Natural killer cell (primary cell): ENCODE data around the gene INAFM2. TPM values are rescaled to one million over a fixed set of nuclear protein-coding genes. Genes with fewer than 3 reads are reported as not detected.
A peak's percentile ranks its signal among the peaks of the same experiment; 100 is the strongest.

Experiments
- ATAC-seq, 3 donors: fragments of 150-1000 bp in 2 of 3; fragments of 200-7000 bp in 1 of 3; cut with Tn5 transposase; 1 replicate in 1 of 3; 2 replicates in 2 of 3; pipeline ENCODE4 v1.10.0; 2021; ENCODE audit warnings: mild to moderate bottlenecking in 2 of 3, moderate library complexity in 2 of 3
- DNase-seq, 2 donors: peaks; one replicate each; pipeline versions ENCODE4 v3.0.0 to v3.0.0-alpha.2; 2013 to 2021; ENCODE audit warnings: mixed read lengths in 1 of 2
- H3K27ac ChIP-seq: one replicate; pipeline ENCODE4 v1.5.1; 2013; ENCODE audit warnings: mild to moderate bottlenecking, low read length
- H3K27me3 ChIP-seq: one replicate; pipeline ENCODE4 v1.6.1; 2013; ENCODE audit warnings: low read length; ENCODE audit not compliant: control insufficient read depth, insufficient read depth
- H3K36me3 ChIP-seq: one replicate; pipeline ENCODE4 v1.6.1; 2013; ENCODE audit warnings: low read length; ENCODE audit not compliant: control insufficient read depth, insufficient read depth
- H3K4me1 ChIP-seq: one replicate; pipeline ENCODE4 v1.6.1; 2013; ENCODE audit warnings: low read length; ENCODE audit not compliant: control insufficient read depth, insufficient read depth
- H3K4me3 ChIP-seq: one replicate; pipeline ENCODE4 v1.5.1; 2013; ENCODE audit warnings: low read length
- H3K9me3 ChIP-seq: one replicate; pipeline ENCODE4 v1.6.1; 2013; ENCODE audit warnings: low read length; ENCODE audit not compliant: control insufficient read depth, insufficient read depth
- H3K27ac Mint-ChIP-seq, 2 donors: one replicate each; pipeline ENCODE4 v1.8.0; 2022; ENCODE audit warnings: mild to moderate bottlenecking in 2 of 2, mixed read lengths in 2 of 2, moderate library complexity in 1 of 2
- H3K27me3 Mint-ChIP-seq, 2 donors: one replicate each; pipeline ENCODE4 v1.8.0; 2022; ENCODE audit warnings: low read depth in 2 of 2, mixed read lengths in 2 of 2
- H3K36me3 Mint-ChIP-seq: one replicate; pipeline ENCODE4 v1.8.0; 2022; ENCODE audit warnings: mixed read lengths
- H3K4me1 Mint-ChIP-seq, 2 donors: one replicate each; pipeline ENCODE4 v1.8.0; 2022; ENCODE audit warnings: mixed read lengths in 2 of 2
- H3K4me3 Mint-ChIP-seq: one replicate; pipeline ENCODE4 v1.8.0; 2022; ENCODE audit warnings: mild to moderate bottlenecking, moderate library complexity, mixed read lengths
- H3K9me3 Mint-ChIP-seq, 2 donors: one replicate each; pipeline ENCODE4 v1.8.0; 2022; ENCODE audit warnings: mixed read lengths in 2 of 2
- CTCF ChIP-seq: fragments of 200-600 bp; IDR thresholded peaks from one replicate; pipeline ENCODE4 v1.8.0; 2022; ENCODE audit warnings: antibody characterized with exemption
- WGBS: methylation state at CpG from one replicate; pipeline ENCODE4 v1.1.7; 2013; ENCODE audit warnings: missing lambda C conversion rate; ENCODE audit not compliant: insufficient coverage; 5-methylcytosine and 5-hydroxymethylcytosine counted together
- intact Hi-C: fragments of 100-400 bp; cut with micrococcal nuclease; formaldehyde crosslinking; loops from one replicate; pipeline ENCODE4 v1.14.2; 2022
- total RNA-seq, 4 donors: library from RNA; stranded (reverse); fragments of 120-200 nt in 1 of 4; gene quantifications; one replicate each; pipeline versions ENCODE4 v1.2.3 to v1.2.4, GENCODE V29; 2013 to 2022

INAFM2 gene
- total RNA-seq = 10 to 100 TPM; 14.0 to 21.7 (median 15.1) TPM
- 33.1 TPM for total RNA-seq (2013)

GRCh38 chr15:40323239-40323952 lies at the start of gene INAFM2:
Gene INAFM2 (plus strand): TSS chr15:40323692. CDS start chr15:40324056, 364 bp downstream.
- TF ChIP-seq CTCF = peak; percentile 59
- DNase-seq (peak; percentile 84 to 96), ATAC-seq (peak; percentile 83 to 93 (median 86))
- H3K27me3 Mint-ChIP-seq = no peaks in the 10 kb centered on the region
- Histone ChIP-seq H3K27me3 (no peaks in the 10 kb centered on the region), H3K27ac (peak within 1 kb of the TSS; percentile 40), H3K9me3 (no peaks in the 10 kb centered on the region), H3K4me3 (peak within 1 kb of the TSS; percentile 35), H3K36me3 (no peaks in the 10 kb centered on the region), H3K4me1 (peaks cover 23% of the 10 kb centered on the region)
- peak within 1 kb of the TSS; percentile 78 to 92 for H3K27ac Mint-ChIP-seq
- intact Hi-C loops = loop anchor here (1.0 kb wide), 1 partner anchor 35 kb away; the partner anchor contains the start of gene DISP2
- H3K9me3 Mint-ChIP-seq = no peaks in the 10 kb centered on the region
- H3K4me3 Mint-ChIP-seq = peak within 1 kb of the TSS; percentile 87
- WGBS = under 1% methylated on average over 103 of the region's 103 CpGs
- peaks cover 39 to 52% of the 10 kb centered on the region in 2 donors for H3K4me1 Mint-ChIP-seq
- H3K36me3 Mint-ChIP-seq = no peaks in the 10 kb centered on the region

GRCh38 chr15:40274350-40275274 lies 48.9 kb upstream of the INAFM2 start:
- DNase-seq = peak; percentile 86 to 95
- Mint-ChIP-seq H3K27me3 (peaks cover 11 to 17% of the 10 kb centered on the region in 2 donors), H3K4me1 (peaks cover 0 to 10% of the 10 kb centered on the region in 2 donors), H3K9me3 (no peaks in the 10 kb centered on the region), H3K27ac (peak overlapping the region in 1 of 2 donors; percentile 45), H3K36me3 (no peaks in the 10 kb centered on the region), H3K4me3 (no peak overlapping the region)
- WGBS = 57% methylated on average over 26 of the region's 26 CpGs
- no peak overlapping the region for H3K4me3 ChIP-seq
- peak; percentile 85 to 92 (median 88) for ATAC-seq
- H3K27me3 ChIP-seq = peaks cover 8% of the 10 kb centered on the region
- H3K9me3 ChIP-seq = no peaks in the 10 kb centered on the region
- no peaks in the 10 kb centered on the region for H3K36me3 ChIP-seq
- peak; percentile 100 for TF ChIP-seq CTCF
- H3K4me1 ChIP-seq = peaks cover 24% of the 10 kb centered on the region
- intact Hi-C loops = loop anchor here (1.0 to 5.0 kb wide), 5 partner anchors 37 to 587 kb away; partner anchors contain the start of gene PAK6
- no peak overlapping the region for H3K27ac ChIP-seq

GRCh38 chr15:40275523-40275922 lies 48.0 kb upstream of the INAFM2 start:
- intact Hi-C loops = loop anchor here (5.0 kb wide), 1 partner anchor 488 kb away; no protein-coding TSS in a partner anchor
- no peaks in the 10 kb centered on the region for H3K9me3 Mint-ChIP-seq
- Histone ChIP-seq H3K4me3 (no peak overlapping the region), H3K27ac (no peak overlapping the region), H3K27me3 (peaks cover 8% of the 10 kb centered on the region), H3K4me1 (peaks cover 25% of the 10 kb centered on the region), H3K9me3 (no peaks in the 10 kb centered on the region), H3K36me3 (no peaks in the 10 kb centered on the region)
- no peak for DNase-seq
- WGBS = 62% methylated on average over 4 of the region's 5 CpGs
- H3K4me1 Mint-ChIP-seq = peaks cover 0 to 10% of the 10 kb centered on the region in 2 donors
- H3K4me3 Mint-ChIP-seq = no peak overlapping the region
- ATAC-seq = no peak
- H3K36me3 Mint-ChIP-seq = no peaks in the 10 kb centered on the region
- TF ChIP-seq CTCF = no peak
- peaks cover 11 to 22% of the 10 kb centered on the region in 2 donors for H3K27me3 Mint-ChIP-seq
- H3K27ac Mint-ChIP-seq = no peak overlapping the region
